GM18507 (cell line): Measurements from ENCODE around the gene SUCLG1.
A peak's percentile ranks its signal among the peaks of the same experiment; 100 is the strongest.

Source experiments
- DNase-seq: peaks from one replicate; pipeline ENCODE4 v3.0.0; 2011; ENCODE audit warnings: low read depth; ENCODE audit not compliant: insufficient read length; ENCODE audit errors: extremely low spot score
- FAIRE-seq: peaks from 2 replicates; lab custom pipeline; 2011; peaks lifted over from hg19 to GRCh38; lab: Jason Lieb, UNC

Gene SUCLG1

DNA sequence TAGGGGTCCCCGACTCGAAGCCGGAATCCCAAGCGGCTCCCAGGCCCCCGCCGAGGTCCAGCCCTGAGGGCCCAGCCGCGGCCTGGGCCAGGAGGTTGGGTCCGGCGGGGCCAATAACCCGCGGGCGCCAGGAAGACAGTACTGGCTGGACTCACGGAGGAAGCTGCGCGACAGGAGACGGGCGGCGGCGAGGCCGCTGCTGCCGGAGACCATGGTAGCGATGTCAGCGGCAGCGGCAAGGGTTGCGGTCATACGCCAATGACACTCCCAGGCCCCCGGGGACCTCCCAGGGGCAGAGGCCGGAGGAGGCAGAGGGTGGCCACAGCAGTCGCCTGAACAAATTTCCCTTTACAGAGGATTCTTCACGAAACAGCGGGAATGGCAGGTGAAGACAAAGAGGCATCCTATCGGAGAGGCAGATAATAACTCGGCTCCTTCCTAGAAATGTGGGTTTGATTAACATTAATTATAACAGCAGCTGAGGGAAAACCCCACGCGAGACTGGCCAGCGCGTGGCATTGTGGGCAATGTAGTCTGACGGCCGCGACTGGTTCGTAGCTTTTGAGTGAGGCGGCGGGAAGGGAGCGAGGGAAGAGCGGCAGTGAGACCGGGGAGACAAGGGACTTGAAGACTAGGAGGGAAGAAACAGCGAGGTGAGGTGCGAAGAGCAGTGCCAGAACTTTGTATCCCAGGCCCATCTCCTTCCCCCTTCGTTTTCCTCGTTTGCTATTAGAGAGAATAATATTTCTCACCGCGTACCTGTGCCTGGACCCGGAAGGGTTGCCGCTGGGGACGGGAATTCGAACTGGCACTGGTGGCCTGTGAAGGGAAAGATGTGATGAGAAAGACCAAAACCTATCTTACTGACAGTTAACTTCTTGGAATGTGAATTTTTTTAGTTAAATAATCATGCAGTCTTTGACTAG is at the start of gene SUCLG1:
TSS of gene SUCLG1 (minus strand) at position 263 of the 926 bp plus-strand sequence. CDS start at position 252, 11 bp downstream.
- DNase-seq (peak; percentile 80), FAIRE-seq (peak; percentile 92)

DNA sequence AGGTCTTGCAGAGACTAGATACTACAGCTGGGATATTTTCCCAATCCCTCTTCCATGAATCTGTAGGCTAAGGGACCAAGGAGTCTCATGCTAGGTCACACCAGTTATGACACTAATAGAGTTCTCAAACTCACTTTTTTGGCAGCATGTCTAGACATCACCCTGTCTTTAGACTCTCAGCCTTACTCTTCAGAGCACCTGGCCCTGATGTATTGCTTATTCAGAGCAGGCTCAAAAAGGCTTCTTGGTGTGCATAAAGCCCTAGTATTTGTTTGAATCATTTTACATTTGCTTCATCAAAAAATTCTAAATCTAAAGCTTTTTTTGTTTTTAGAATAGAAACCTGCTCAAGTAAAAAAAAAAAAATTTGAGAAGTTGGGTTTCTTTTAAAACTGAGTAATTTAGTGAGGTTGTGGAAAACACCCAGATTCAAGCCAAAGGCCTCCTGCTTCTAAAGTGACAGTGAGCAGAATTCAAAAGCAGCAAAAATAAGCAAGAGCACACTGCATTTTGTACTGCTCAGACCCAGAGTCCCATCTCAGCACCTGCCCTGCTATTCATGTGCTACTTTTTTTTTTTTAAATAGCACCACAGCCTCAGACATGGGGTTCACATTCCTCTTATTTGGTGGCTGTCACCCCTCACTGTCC is 39.2 kb upstream of the SUCLG1 start:
- FAIRE-seq: no peak

DNA sequence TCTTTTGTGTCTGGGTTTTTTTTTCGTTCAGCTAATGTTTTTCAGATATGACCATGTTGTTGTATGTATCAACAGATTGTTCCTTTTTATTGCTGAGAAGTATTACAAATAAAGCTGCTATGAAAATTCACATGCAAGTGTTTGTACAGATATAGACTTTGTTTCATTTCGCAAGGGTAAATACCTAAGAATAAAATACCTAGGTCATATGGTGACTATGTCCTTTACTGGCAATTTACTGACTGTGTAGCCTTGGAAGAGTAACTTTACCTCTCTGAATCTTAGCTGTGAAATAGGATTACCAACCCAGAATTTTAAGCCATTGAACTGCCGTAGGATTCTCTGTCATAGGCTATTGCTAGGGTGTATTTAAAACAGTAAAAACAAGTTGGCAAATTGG is 38.2 kb upstream of the SUCLG1 start:
- no peak for DNase-seq
- FAIRE-seq: no peak

More for the DNA sequence above, 39.2 kb upstream of the SUCLG1 start:
- no peak for DNase-seq

DNA sequence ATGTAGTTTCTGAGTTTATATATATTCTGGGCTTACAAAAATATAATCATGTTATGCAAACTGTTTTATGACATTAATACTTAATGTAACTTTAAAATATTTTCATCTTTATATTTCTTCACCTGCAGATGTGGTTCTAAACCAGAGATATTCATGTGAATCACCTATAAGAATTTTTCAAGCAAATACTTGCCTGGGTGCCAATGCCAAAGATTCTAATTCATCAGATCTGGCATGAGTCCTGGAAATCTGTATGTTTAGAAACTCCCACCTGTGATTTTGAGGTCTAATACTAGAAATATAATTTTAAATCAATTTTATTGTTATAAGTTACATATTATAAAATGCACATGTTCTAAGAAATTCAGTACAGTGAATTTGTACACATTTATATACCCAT is 37.3 kb upstream of the SUCLG1 start:
- FAIRE-seq: no peak

DNA sequence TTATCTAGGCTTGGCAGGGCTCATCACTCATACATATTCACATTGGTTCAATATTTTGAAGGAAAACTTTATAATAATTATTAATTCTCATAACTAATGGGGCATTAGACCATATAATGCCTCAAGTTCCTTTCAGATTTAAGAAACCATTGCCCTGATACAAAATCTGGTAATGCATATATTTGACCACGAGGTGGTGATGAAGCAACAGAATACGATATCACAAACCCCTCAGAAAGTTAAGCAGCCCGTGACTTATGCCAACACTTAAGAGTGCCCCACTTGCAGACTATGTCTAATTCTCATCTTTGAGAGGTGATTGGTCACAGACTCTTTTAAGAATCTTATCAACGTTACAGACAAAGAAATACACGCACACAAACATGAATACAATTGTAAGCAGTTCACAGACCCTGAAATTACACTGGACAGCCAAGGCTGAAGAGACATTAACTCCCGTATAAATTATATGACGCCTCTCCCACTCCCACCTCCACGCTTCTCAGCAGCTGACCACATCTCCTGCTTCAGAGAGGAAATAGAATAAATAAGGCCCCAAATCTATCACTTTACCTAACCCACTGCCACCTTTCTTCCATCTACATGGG is 36.6 kb upstream of the SUCLG1 start:
- peak; percentile 62 for FAIRE-seq
- DNase-seq: no peak

More for the DNA sequence above, 37.3 kb upstream of the SUCLG1 start:
- DNase-seq: no peak

DNA sequence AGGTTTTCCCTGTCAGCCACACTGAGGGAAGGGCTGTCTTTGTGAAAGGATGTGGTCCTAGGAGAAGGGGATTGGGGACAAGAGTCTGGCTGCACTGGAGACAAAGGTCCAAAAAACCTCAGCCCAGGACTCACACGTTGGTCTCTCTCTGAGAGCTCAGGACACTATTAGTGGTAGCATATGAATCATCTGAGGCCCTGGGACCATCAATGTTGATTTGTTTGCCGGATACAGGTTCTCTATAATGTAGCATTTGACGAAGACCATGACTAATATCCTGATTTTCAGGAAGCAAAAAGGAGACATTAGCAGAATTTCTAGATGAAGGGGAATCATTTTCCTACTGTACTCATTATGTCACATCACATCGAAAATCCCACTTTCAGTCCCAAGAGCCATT is 35.0 kb upstream of the SUCLG1 start:
- no peak for FAIRE-seq
- no peak for DNase-seq

DNA sequence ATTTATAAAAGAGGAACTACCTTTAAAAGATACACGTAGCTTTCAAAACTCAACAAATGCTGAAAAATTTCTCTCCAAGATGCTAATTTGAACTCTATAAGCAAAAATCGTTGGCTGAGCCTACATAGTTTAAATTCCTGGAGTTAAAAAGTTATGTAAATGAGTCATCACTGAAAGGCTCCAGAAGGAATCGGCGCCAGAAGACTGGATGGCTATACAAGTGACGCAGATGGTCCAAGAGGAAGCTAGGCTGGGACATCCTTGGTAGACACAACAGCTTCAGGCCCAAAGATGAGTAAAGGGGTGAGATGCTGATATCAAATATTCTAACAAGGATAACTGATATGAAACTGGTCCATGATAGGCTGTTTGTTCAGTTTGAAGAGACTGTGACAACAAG is 34.4 kb upstream of the SUCLG1 start:
- DNase-seq (no peak), FAIRE-seq (no peak)

DNA sequence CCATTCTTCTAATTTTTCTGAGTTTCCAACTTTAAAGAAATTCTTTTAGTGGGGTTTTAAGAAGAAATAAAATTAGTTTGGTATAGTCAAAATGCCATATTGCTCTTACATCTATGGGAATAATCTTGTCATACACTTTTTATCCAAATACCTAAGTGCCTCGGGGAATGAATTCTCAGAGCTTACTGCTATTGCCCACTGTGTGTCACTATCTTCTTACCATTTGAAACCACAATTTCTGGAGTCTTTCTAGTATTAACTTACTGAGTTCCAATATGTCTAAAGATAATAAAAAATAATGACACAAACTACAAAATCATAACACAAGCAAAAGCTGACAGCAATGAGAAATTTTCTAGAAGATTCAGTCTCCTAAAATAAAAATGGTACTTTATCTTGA is 33.5 kb upstream of the SUCLG1 start:
- DNase-seq: no peak
- FAIRE-seq: no peak

DNA sequence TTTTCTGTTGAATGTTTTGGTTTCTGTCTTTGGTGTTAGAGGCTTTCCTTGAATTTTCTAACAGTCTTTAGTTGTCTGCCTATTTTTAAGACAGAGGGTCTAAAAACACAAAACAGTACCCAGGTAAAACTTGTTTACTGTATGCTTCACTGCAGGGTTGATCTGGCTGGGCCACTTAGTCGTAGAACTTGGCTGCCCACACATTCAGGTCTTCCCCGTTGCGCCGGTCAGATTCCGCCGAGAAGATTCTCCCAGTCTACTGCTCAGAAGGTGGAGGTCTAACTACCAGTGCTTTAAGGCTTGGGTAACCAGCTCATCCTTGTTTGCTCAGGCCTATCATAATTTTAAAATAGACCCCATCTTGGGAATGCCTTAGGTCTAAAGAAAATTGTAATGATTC is 32.7 kb upstream of the SUCLG1 start:
- FAIRE-seq: no peak
- no peak for DNase-seq

DNA sequence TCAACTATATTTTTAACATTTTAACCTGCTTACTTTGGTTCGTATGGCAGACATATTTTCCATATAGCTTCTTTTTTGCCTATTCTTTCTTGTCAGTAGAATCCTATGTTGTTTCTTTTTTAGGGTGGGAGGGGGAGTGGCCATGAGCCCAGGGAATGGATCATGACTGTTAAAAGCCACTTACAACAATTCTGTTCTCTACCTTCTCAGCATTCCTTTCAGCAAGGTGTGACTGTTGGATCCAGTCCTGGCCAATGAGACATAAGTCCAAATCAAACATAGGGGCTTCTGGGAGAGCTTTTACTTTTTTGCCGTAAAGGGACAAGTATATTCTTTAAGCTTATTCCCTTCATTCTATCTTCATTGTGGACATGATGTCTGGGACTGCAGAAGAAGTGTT is 32.2 kb upstream of the SUCLG1 start:
- DNase-seq: no peak
- no peak for FAIRE-seq

DNA sequence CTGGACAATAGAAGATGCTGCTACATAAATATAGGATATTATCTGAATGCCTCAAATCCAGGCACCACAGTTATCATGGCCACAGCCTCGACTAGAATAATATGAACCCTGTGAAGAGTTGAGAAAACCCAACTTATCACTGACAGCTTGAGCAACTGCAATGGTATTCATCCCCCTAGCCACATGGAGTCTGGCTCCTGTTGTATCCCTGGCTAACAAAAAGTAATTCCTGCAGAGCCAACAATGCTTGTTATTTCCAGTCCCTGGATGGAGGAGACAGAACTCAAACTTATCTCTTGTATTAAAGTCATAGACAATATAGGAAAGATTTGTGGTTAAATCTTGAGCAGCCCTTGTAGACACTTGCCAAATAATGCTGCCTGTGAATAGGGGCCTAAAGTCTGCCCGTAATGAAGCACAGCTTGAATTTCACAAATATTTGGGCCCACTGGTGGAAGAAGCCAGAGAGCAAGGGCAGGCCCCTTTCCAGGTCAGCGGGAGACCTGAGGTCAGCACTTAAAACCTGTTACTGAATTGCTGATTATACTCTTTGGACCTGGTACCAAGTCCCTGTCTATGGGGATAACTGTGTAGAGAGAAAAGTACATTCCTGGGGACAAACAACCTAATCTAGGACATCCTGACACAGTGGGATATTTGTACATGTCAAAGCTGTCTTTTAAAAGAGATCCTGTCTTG is 28.4 kb upstream of the SUCLG1 start:
- no peak for FAIRE-seq
- DNase-seq: no peak

DNA sequence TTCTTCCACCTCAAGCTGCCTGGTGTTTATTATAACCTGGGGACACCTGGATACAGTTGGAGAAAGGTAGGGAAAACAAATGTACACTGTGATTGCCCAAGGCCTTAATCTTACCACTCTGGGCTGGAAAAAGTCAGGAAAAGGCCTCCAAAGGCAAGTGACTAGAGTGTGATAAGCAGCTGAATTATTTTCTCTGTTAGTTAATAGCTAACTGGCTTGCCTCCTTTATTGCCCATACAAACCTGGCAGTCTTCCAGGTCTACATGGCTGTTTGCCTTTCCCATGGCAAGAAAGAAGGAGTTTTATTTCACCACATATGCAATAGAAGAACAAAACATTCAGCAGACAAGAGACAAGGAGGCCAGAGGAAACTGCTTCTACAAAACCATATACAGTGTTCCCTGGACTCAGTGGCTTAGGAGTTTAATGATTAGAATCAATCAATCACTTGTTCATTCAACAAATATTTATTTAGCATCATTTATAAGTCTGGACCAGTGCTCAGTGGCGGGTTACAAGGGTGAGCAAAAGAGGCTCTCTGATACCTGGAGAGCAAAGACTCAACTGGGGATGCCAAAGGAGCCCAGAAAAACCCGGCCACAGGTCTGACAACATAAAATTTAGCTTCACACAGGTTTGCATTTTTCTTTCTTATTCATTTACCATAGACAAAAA is 27.5 kb upstream of the SUCLG1 start:
- FAIRE-seq: no peak
- DNase-seq: no peak

DNA sequence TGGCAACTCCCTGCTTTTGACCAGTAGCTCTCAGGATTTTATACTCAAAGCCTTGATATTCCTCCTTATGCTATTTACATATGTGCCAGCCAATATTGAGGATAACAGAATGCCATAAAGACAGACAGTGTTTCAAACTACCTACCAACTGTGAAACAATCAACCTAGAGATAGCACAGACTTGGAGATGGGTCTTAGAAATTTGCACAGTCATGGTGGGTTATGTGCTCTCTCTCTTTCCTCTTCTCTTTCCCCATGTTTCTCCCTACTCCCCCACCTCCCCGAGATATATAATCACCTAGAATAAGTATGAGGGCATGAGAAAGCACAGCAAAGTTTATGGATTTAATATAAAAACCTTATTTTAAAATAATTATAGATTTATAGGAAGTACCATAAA is 24.2 kb upstream of the SUCLG1 start:
- DNase-seq: no peak
- no peak for FAIRE-seq

DNA sequence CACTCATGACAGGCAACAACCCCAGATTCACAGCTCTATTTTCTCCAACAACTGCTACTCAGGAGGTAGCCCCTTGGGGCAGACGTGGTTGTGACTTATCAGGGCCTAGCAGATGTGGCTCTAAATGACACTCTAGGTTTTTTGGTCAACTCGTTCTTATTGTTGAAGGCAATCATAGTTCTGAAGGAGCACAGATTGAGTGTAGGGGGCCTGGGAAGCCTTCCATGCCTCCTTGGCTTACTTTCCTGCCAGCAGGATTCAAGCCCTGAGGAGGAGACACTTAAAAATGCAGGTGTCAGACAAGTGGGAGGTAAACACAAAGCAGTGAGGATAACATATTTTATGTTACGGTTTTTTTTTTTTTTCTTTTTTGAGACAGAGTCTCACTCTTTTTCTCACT is 23.5 kb upstream of the SUCLG1 start:
- DNase-seq (no peak), FAIRE-seq (no peak)

DNA sequence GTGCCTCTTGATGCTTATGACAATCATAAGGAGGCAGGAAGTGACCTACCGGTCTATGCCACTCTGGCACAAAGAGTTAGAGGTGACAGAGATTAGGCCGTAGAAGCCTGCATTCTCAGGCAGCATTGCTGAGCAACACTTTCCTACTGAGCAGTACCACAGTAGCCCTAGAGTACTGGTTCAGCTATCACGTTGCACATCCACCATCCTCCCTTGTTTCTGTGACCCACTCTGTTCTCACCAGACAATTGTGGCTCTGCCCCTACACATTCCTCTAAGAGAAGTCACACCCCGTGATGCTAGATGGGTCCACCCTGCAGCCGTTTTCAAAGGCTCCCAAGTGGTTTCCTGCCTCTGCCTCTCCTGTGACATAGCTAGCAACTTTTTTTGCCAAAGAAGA is 22.6 kb upstream of the SUCLG1 start:
- FAIRE-seq (no peak), DNase-seq (no peak)

DNA sequence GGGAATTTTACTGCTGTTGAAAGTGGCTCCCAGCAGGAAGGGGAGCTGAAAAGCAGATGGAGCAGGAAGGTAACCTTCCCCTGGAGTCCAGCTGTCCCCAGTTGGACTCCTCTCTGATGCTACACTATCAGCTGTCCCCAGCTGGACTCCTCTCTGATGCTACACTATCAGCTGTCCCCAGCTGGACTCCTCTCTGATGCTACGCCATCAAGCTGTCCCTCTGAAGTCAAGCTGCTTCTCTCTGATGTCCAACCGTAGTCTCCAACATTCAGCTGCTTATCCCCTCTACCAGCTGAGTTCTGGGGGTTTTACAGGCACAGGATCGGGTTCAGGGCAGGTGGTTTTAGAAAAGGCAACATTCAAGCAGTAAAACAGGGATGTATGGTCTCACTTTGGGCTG is 19.8 kb upstream of the SUCLG1 start:
- DNase-seq (no peak), FAIRE-seq (no peak)

DNA sequence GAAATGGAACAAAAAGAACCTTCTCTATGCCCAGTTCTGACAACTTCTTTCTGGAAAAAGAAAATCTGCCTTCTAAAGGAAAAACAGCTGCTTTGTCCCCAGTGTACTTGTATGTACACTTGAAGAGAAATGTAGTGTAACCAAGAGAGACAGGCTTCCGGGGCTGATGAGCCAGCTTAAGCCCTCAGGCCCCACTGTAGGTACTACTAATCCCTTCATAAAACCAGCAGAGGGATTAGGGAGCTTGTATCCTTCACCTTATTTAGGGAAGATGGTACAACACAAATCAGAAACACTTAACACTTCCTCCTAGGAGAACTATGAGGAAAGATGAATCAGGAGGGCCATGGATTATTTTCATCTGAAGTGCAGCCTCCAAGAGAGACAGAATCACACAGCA is 18.8 kb upstream of the SUCLG1 start:
- no peak for FAIRE-seq
- DNase-seq: no peak

DNA sequence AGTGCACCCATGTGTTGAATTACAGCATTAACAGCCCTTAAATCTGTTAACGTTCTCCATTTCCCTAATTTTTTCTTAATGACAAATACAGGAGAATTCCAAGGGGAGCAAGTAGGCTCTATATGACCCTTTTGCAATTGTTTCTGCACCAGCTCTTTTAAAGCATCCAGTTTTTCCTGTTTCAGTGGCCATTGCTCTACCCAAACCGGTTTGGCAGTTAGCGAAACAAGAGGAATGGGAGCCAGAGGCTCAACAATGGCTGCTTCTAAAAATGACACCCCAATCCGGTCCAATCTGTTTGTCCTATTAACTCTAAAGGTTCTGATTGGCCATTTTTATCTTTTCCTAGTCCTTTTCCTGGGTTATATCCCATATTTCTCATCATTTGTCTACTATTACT is 15.1 kb upstream of the SUCLG1 start:
- DNase-seq (no peak), FAIRE-seq (no peak)

DNA sequence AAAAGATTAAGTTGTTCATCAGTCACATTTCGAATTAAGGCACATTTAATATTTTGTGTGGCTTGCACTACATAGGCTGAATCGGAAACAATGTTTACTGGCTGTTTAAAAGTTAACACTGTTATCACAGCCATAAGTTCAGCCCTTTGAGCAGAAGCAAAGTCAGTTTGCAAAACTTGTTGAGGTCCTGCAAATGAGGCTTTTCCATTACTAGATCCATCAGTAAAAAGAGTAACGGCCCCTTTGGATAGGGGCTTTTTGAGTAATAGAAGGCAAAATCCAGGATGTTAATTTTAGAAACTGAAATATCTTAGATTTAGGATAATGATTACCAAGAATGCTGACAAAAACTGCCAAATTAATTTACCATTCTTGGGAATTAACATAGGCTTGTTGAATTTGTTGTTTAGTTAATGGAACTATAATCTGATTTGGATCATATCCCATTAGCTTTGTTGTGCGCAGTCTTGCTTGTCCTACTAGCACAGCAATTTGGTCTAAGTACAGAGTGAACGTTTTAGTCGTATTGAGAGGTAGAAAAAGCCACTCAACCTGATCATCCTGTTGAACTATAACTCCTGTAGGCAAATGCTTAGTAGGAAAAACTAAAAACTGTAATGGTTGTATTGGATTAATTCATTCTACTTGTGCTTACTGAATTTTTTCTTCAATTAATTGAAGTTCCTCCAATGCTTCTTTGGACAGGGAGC is 13.9 kb upstream of the SUCLG1 start:
- DNase-seq (no peak), FAIRE-seq (peak; percentile 42)
